CD4-positive, alpha-beta T cell treated with Interleukin-21 for 1 hour (primary cell): ENCODE data around the gene PIAS1.
"Not testable (repeated sequence)": the region's sequence is repeated elsewhere in the genome, so short reads cannot be mapped to it uniquely, and the experiment has no call there.

Experiments used
- DNase-seq: peaks from one replicate; pipeline ENCODE4 v3.0.0-alpha.2; 2020

PIAS1 gene

GRCh38 chr15:68186671-68187397 is 132.7 kb downstream of the PIAS1 start:
- DNase-seq, result no peak

GRCh38 chr15:68187559-68187958 is 133.4 kb downstream of the PIAS1 start:
- no peak for DNase-seq

- no peak for DNase-seq
Measured at GRCh38 chr15:68188647-68189046, 134.5 kb downstream of the PIAS1 start.

- no peak for DNase-seq
Measured at GRCh38 chr15:68190048-68190447, 135.9 kb downstream of the PIAS1 start.

- DNase-seq, result no peak
Measured at GRCh38 chr15:68191555-68191954, 137.4 kb downstream of the PIAS1 start.

- DNase-seq, result no peak
Measured at GRCh38 chr15:68192117-68192516, 138.0 kb downstream of the PIAS1 start.

- no peak for DNase-seq
Measured at GRCh38 chr15:68192804-68193486, 138.8 kb downstream of the PIAS1 start.

GRCh38 chr15:68195336-68196112 is 141.4 kb downstream of the PIAS1 start:
- DNase-seq, result no peak

GRCh38 chr15:68196445-68197169 is 142.5 kb downstream of the PIAS1 start:
- no peak for DNase-seq

GRCh38 chr15:68197170-68197492 is 143.0 kb downstream of the PIAS1 start:
- no peak for DNase-seq

- DNase-seq, result no peak
Measured at GRCh38 chr15:68197661-68198437, 143.7 kb downstream of the PIAS1 start.

- DNase-seq, result no peak
Measured at GRCh38 chr15:68199340-68199739, 145.2 kb downstream of the PIAS1 start.

GRCh38 chr15:68200016-68200861 is 146.1 kb downstream of the PIAS1 start:
- no peak for DNase-seq

GRCh38 chr15:68201153-68201878 is 147.2 kb downstream of the PIAS1 start:
- DNase-seq, result no peak

GRCh38 chr15:68201879-68202261 is 147.8 kb downstream of the PIAS1 start:
- no peak for DNase-seq

GRCh38 chr15:68202994-68203393 is 148.9 kb downstream of the PIAS1 start:
- DNase-seq, result not testable (repeated sequence)

GRCh38 chr15:68203486-68203885 is 149.4 kb downstream of the PIAS1 start:
- DNase-seq, result no peak

- no peak for DNase-seq
Measured at GRCh38 chr15:68203956-68204355, 149.8 kb downstream of the PIAS1 start.

GRCh38 chr15:68204361-68204760 is 150.2 kb downstream of the PIAS1 start:
- no peak for DNase-seq

- DNase-seq, result no peak
Measured at GRCh38 chr15:68204776-68205557, 150.9 kb downstream of the PIAS1 start, which contains the start of gene CALML4. TSS of gene CALML4 (minus strand) at chr15:68205332. CDS start at chr15:68205247, 85 bp downstream.
